Upper lobe of left lung (tissue), 4 donors: ENCODE measurements around the gene RIMBP2.

Experiments used
- EP300 ChIP-seq, 4 donors: sonication (generic); formaldehyde crosslinking; IDR thresholded peaks; one replicate each; pipeline ENCODE4 v1.5.1; 2017; ENCODE audit warnings: antibody characterized with exemption in 4 of 4, control low read depth in 2 of 4
- POLR2A ChIP-seq, 4 donors: fragments of 450-650 bp; IDR thresholded peaks; one replicate each; pipeline ENCODE4 v1.5.1; 2016 to 2017; ENCODE audit warnings: antibody characterized with exemption in 4 of 4, mild to moderate bottlenecking in 2 of 4
- POLR2AphosphoS5 ChIP-seq, 2 donors: sonication (generic); formaldehyde crosslinking; IDR thresholded peaks; one replicate each; pipeline ENCODE4 v1.5.1; 2017; ENCODE audit warnings: antibody characterized with exemption in 2 of 2

- TF ChIP-seq POLR2A (IDR thresholded peaks at IDR 0.05) (no peak), EP300 (IDR thresholded peaks at IDR 0.05) (no peak), POLR2AphosphoS5 (IDR thresholded peaks at IDR 0.05) (no peak)
Measured at GRCh38 chr12:130761537-130762318, 45.6 kb upstream of the RIMBP2 start.
